HEK293T (cell line): ENCODE data around the gene RRP1.

ENCODE experiments used
- CTBP1 ChIP-seq: fragments of 450-650 bp; IDR thresholded peaks from 2 replicates; pipeline ENCODE4 v1.6.1; 2016; ENCODE audit warnings: borderline replicate concordance
- FOXK2 ChIP-seq: fragments of 450-650 bp; IDR thresholded peaks from 2 replicates; pipeline ENCODE4 v1.6.1; 2016; ENCODE audit warnings: mild to moderate bottlenecking
- FOXM1 ChIP-seq: fragments of 450-650 bp; IDR thresholded peaks from 2 replicates; pipeline ENCODE4 v1.6.1; 2017; ENCODE audit warnings: mild to moderate bottlenecking, borderline replicate concordance
- L3MBTL2 ChIP-seq: fragments of 450-650 bp; conservative IDR thresholded peaks from 2 replicates; pipeline ENCODE4 v1.6.1; 2016; ENCODE audit warnings: mild to moderate bottlenecking
- SP1 ChIP-seq: fragments of 450-650 bp; IDR thresholded peaks from 2 replicates; pipeline ENCODE4 v1.6.1; 2017

GRCh38 chr21:43767984-43768867 lies 21.2 kb upstream of the RRP1 start:
- TF ChIP-seq FOXM1 (no peak), L3MBTL2 (no peak), FOXK2 (no peak), CTBP1 (no peak), SP1 (no peak)
